COLO668 (cell line): ENCODE measurements around the gene KLF9.
"Not testable (repeated sequence)": the region's sequence is repeated elsewhere in the genome, so short reads cannot be mapped to it uniquely, and the experiment has no call there.

Experiments used
- DNase-seq: peaks from one replicate; lab custom pipeline; 2025; ENCODE audit not compliant: unreplicated experiment; lab: John Stamatoyannopoulos, UW

KLF9 gene

GRCh38 chr9:70405808-70406433, 8.5 kb downstream of the KLF9 start:
- DNase-seq = no peak

DNA sequence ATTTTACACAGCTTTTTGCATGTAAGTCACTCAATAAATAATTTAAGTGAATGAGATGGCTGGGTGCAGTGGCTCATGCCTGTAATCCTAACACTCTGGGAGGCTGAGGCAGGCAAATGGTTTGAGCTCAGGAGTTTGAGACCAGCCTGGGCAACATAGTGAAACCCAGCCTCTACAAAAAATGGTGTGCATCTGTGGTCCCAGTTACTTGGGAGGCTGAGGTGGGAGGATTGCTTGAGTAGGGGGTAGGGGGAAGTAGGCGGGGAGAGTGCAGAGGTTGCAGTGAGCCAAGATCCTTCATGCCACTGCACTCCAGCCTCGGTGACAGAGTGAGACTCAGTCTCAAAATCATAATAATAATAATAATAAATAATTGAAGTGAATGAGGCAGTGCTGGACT, 10.2 kb downstream of the KLF9 start:
- DNase-seq = no peak

GRCh38 chr9:70403618-70404025, 10.8 kb downstream of the KLF9 start:
- no peak for DNase-seq

DNA sequence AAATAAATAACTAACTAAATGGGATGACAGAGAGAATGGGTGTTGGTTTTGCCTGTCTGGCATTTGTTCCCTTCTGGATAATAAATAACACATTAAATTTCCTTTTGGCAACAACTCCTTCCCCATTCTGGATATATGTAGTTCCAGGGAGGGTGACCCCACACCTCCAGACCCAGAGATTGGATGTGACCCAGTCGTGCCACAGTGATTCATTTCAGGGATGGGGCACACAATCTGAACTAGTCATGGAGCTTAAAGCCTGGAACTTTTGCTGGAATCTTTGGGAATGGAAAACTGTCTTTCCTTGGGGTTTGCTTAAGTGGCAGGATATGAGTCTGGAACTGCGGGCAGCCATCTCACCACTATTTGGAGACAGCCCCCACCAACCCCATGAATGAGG, 11.3 kb downstream of the KLF9 start:
- DNase-seq = no peak

DNA sequence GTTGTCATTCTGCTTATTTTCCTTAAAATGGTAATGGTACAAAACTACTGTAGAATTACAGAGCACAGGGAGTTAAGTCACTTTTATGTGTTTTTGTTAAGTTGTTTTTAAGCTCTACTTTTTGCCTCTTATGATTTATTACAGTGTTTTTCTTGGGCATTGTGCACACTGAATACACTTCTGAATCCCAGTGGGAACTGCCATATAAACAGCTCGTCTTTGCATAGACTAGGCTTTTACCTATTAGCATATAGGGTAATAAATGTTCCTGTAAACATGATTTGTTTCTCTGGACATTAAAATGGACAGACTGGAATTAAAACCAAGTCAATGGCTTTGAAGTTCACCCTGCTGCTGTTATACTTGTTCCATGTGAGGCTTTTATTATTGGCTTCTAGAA, 12.2 kb downstream of the KLF9 start:
- no peak for DNase-seq

DNA sequence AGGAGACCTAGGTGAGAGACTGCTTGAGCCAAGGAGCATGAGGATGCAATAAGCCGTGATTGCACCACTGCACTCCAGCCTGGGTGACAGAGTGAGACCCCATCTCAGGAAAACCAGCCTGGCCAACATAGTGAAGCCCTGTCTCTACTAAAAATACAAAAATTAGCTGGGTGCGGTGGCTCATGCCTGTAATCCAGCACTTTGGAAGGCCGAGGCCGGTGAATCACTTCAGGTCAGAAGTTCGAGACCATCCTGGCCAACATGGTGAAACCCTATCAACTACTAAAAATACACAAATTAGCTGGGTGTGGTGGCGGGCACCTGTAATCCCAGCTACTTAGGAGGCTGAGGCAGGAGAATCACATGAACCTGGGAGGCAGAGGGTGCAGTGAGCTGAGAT, 13.2 kb downstream of the KLF9 start:
- DNase-seq = not testable (repeated sequence)

DNA sequence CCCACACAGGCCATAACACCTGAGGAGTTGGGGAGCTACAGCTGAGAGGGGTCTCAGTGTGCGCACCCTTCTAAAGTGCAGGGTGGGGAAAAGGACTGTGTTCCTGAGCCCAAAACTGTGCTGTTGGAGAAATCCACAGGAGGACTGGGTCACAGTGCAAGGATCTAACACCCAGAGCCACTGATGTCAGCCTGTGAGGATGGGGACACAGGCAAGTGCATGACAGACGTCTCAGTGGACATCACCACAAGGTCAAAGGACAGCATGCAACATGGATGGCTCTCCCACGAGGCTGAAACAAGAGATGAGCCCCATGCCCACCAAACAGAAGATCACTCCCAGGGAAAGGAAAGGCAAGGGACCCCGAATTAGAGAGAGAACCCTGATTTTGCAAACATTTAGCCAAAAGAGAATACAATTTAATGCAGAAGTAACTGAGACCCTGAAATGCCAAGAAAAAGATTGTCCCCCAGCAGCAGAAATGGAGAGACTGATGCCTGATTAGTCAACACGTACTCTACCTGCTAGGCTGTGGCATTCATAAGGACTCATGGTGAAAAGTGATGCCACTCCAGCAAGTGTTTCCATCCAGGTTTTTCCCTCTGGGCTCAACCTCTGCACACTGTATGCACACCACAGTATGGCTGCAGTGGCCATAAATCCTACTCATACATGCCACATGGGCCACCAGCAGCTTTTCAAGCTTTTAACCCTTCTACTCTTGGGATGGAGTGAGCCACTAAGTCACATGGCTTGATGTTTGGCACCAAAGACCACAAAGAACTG, 14.2 kb downstream of the KLF9 start:
- DNase-seq = no peak

GRCh38 chr9:70399141-70399540, 15.3 kb downstream of the KLF9 start:
- no peak for DNase-seq

DNA sequence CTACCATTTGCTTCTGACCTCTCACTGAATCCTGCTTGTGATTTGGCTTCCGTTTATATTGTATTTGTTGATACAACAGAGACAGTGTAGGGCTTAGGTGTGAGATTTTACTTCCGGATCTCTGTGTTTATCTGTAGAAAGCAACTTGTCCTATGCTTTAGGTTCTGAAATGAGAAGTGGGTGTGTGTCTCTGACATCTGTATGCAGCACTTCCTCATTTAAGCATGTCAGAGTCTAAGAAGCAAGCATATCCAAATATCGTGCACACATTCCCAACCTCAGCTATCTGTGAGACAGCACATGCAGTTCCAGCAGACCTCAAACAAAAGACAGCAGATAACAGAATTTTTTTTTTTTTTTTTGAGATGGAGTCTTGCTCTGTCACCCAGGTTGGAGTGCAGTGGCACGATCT, 16.3 kb downstream of the KLF9 start:
- DNase-seq = no peak

DNA sequence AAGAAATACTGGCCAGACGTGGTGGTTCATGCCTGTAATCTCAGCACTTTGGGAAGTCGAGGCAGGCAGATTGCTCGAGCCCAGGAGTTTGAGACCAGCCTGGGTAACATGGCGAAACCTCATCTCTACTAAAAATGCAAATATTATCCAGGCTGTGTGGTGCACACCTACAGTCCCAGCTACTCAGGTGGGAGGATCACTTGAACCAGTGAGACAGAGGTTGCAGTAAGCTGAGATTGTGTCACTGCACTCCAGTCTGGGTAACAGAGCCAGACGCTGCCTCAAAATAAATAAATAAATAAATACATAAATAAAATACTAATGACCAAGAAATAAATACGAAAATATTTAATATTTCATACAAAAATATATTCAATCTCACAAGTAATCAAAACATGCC, 18.8 kb downstream of the KLF9 start:
- DNase-seq = no peak

DNA sequence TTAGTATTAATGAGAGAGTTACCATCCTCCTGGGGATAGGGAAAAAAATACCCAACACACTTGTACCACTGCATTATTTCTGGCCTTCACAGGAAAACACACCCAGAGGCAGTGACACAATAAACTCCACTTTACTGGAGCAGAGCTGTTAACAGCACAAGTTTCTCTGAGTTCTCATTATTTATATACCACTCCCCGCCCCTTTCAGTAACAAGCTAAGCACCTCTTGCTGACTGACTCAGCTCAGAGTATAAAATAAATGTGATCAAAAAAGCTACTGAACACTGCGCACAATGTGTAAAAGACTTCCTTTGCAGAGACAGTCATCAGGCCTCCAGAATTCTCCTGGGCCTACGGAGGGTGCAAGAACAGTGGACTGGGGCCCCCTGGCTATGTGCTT, 21.6 kb downstream of the KLF9 start:
- DNase-seq = no peak

- no peak for DNase-seq
These were observed 22.3 kb downstream of the KLF9 start for GRCh38 chr9:70392189-70392588.

DNA sequence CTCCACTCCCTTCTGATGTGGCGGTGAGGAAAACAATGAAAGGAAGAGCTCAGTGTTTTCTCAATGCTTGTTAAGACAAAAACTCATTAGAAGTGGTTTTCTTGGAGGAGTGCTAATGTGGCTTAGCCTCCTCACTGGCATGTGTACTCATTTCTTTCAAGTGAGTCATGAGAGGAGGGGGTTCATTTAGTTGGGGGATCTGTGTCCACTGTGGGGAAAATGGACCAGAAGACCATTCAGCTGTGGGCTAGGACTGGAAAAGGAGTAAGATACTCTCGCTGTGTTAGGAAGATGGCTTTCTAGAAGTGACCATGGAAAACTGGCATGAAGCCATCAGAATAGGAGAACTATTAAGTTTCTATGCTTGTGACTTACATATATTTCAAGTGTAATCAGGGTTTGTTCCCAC, 23.5 kb downstream of the KLF9 start:
- no peak for DNase-seq

DNA sequence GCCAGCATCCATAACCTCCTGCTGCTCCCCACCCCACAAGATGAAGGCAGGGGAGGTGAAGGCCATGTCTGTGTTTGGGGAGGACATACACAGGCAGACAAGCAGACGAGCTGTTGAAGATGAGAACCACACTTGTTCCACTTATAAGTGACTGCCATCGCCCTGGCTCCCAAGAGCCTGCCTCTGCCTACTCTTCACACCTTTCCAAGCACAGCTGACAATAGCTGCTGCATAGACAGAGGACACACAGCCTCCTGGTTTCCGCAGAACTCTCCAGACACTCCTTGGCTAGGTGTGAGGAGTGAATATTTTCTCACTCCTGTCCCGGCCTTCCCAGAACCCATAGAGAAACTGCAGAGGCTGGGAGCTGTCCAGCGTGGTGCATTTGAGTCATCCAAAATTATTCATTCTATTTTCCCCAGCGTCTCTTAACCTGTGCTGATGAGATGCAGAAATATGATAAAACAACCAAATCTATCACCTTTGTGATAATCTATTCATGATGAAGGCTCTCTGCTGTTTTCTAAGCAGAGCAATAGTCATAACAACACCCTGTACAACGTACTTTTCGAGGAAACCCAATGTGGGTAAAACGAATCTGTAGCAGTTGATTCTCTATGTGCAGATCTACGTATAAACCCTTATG, 24.7 kb downstream of the KLF9 start:
- DNase-seq = no peak

DNA sequence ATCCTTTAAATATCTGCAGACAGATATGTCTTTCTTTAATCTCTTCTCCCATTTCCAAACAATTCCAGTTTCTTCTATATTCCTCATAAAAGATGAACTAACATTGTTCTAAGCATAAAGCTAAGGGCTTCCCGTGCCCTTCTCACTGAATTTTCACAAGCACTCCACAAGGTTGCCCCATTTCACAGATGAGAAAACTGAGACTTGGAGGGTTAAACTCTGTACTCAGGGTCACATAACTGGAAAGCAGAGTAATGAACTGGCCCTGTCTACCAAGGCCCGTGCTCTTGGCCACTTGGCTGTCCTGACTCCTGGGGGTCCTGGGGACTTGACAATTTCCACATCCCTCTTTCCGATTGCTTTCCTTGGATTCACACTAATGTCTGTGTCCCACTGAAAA, 25.3 kb downstream of the KLF9 start:
- no peak for DNase-seq

- DNase-seq = no peak
These were observed 26.8 kb downstream of the KLF9 start for GRCh38 chr9:70387663-70388062.

DNA sequence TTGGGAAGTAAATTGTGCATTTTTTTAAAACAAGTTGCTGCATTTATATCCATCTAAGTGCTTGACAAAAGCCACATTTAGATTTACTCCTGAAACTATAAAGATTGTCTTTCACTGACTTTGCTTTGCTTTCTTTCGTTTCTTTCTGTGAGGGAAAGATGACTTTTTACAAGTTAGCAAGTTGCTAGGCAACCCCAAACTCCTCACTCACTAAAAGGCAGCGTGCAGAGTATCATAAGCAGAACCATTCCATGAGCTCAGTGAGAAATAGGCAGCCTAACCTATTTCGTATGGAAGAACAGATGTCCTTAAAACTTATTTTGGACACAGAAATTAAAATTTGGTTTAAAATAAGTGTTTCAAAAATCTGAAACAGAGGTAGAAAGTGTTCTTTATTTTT, 29.0 kb downstream of the KLF9 start:
- DNase-seq = no peak

DNA sequence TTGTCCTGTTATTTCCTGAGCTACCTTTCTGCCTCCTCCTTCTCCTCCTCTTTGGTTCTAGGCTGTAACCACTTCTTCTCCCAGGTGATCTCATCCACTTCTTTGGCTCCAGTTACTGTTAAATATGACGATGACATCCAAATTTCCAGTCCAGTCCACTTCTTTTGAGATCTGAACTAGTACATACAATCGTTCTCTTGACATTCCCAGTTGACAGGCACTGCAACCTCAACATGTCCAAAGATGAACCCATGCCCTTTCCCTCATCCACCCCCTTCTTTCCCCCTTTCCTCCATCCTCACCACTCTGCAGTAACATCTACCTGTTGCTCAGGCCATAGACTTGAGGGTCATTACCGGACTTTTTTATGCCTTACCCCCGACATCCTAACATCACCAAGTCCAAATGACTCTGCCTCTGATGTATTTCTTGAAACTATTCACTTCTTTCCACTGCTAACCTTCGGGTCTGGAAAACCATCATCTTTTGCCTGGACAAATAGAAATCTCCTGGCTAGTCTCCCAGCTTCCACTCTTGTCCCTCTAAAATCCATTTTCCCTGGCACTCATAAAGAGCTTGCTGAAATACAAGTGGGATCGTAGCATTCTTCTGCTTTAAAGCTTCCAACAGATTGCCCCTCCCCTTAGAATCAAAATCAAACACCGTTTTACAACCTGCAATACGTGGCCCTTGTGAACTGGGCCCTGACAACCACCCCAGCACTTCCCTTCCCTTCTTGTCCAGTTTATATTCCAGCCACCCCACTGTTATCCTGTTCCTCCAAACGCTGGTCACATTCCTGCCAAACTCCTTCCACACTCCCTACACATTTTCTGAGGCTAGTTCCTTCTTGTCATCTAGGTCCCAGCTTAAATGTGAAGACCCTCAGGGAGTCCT, 31.5 kb downstream of the KLF9 start:
- DNase-seq = no peak

DNA sequence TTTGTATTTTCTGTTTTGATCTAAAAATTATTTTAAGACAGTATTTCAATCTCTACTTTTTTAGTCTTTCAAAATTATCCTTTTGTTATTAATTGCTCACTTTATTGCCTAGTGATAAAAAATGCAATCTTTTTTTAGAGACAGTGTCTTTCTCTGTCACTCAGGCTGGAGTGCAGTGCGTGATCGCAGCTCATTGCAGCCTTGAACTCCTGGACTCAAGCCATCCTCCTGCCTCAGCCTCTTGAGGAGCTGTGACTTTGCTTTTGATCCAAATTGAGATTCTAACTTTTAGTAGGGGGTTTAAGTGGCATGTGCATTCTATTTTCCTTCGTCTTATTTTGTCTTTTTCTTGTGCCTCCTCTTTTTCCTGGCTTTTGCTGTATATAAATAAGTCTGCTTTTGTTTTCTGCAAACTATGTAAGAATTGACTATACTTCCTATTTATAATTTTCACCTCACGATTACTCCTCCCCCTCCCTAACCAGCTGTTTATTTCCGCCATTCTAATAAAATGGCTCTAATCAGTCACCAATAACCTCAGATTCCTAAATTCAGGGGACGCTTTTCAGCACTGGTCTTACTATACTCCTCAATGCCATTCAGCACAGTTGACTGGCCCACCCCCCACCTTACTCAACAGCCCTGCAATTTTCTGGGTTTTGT, 32.3 kb downstream of the KLF9 start:
- no peak for DNase-seq

DNA sequence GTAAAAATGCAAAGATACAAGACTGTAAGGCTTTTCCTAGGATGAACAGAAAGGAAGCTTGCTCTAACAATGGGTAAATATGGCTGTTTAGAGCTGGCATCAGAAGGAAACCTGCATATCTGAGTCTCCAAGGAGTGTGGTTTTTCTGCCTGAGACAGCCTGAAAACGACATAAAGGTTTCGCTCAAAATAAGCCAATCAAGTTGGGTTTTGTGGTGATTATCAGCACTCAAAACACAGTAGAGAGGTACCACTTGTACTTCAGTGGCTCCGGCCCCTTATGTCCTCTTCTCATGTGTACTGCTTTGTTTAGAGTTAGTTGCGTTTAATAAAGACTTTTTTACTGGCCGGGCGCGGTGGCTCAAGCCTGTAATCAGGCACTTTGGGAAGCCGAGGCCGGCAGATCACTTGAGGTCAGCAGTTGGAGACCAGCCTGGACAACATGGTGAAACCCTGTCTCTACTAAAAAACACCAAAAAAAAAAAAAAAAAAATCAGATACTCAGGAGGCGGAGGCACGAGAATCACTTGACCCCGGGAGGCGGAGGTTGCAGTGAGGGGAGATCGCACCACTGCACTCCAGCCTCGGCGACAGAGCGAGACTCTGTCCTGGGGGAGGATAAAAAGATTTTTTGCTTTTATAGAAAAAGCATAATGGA, 39.4 kb downstream of the KLF9 start:
- no peak for DNase-seq
